Measurements from ENCODE around the gene CD84.

DNA sequence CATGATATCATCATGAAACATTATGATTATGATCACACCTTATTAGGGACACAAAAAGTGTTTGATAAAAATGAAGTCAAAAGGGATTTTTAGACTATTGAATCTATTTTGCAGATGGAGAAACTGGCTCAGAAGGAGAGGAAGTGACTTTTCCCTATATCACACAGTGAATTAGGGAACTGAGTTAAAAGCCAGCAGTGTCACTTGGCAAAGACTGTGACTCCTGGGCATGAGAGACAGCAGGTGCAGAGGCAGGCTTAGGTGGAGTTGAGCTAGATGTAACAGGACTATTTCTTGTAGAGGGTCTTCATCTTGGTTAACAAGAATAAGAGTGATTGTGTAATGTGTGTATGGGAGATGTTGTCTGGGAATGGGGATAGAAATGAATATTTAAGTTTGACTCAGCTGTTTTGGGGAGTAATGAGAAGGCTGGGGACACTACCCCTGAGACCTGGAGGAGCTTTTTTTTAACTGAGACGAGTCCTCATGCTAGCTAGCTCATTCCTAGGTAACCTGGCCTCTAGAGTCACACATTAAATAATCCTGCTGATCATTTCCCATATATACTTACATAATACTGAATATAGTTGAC lies 1.0 kb upstream of the CD84 start:
- TF ChIP-seq CTCF (optimal IDR thresholded peaks at IDR 0.05 in 1 of 3, IDR thresholded peaks at IDR 0.05 in 1 of 3, conservative IDR thresholded peaks at IDR 0.05 in 1 of 3; ENCODE audit: extremely low read depth in 1 of 3, insufficient read depth in 2 of 3, low read length in 3 of 3), result no peak
- TF ChIP-seq EZH2 (IDR thresholded peaks at IDR 0.05; ENCODE audit: low read length), result no peak
